ENCODE data around the gene NAV2.

GRCh38 chr11:19931141-19931770 lies 218.6 kb downstream of the NAV2 start:
- no peak for TF ChIP-seq POLR2A (IDR thresholded peaks at IDR 0.05; ENCODE audit: low read length)
- TF ChIP-seq GATA1 (IDR thresholded peaks at IDR 0.05; ENCODE audit: low read depth, low read length): no peak

Data from erythroblast (primary cell).